Measurements from ENCODE around the gene UNC5C. TPM values are rescaled to one million over a fixed set of nuclear protein-coding genes. Genes with fewer than 3 reads are reported as not detected.

UNC5C gene
- polyA plus RNA-seq, 1 donor: 0.46 TPM

DNA sequence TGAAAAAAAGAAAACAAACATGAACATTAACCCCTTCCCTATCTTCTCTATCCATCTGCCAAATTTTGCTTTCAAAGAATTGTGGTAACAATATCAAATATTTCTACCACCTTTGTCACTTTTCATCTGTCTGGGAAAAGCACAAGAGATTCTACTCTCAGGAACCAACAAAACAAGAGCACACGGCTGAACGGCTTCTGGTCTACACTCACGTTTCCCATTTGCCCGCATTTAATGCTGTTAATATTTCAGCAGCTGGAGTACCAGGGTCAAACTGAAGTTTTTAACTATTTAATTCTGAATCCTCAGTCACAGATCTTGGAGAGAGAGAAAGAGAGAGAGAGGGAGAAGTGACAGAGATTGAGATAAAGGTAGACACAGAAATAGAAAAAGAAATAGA lies 91.4 kb downstream of the UNC5C start:
- DNase-seq: no peak

- no peak for DNase-seq
These were observed 98.5 kb downstream of the UNC5C start for GRCh38 chr4:95450294-95450693.

DNA sequence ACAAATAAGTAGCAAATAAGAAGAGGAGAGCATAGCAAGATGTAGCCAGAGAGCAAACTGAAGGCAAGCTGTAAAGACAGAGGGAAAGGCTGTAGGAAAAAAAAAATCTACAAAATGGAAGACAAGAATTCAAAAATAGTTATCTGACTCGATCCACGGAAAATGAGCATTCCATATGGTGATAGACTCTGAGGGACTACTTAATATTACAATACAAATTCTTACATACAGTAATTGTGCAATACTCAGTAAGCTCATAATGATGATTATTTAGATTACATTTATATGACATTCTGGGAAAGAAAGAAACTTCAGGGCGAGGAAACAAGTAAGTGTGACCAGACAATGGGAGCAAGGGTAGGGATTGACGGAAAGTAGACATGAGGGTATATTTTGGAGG lies 102.6 kb downstream of the UNC5C start:
- no peak for DNase-seq

- DNase-seq: no peak
These were observed 103.5 kb downstream of the UNC5C start for GRCh38 chr4:95445251-95445650.

DNA sequence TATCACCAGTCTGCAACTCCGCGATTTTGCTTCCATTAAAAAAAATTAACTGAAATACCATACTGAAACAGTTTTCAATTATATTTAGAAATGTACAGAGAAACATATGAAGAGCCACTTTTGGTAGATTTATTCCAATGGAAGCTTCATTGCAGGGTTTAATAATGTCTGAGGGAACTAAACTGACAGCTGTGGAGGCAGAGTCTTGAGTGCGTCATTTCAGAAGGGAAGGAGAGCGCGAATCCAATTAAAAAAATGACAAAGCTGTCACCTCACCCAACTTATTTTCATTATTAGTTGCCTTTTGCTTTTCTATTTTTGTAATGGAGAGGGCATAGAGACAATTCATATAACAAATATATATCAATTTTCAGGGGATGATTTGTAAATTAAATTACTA lies 104.0 kb downstream of the UNC5C start:
- DNase-seq: no peak

DNA sequence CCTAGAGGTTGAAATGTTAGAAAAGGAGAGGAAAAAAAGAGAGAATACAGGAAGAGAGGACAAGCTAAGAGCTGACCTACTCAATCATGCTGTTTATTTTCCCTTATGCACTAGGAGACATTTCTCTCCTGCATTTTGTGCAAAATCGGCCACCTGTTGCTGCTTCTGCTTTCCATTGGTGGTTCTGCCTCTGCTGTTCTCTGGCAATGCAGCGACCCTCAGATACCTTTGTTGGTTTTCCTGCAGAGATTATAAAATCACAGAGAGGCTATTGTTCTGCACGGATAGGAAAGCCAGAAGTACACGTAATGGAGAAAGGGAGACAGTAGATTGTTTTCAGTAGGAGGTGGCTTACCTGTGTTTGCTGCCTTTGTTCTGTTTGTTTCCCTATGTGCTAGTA lies 108.9 kb downstream of the UNC5C start:
- DNase-seq: no peak

- DNase-seq: no peak
These were observed 109.7 kb downstream of the UNC5C start for GRCh38 chr4:95439071-95439470.

DNA sequence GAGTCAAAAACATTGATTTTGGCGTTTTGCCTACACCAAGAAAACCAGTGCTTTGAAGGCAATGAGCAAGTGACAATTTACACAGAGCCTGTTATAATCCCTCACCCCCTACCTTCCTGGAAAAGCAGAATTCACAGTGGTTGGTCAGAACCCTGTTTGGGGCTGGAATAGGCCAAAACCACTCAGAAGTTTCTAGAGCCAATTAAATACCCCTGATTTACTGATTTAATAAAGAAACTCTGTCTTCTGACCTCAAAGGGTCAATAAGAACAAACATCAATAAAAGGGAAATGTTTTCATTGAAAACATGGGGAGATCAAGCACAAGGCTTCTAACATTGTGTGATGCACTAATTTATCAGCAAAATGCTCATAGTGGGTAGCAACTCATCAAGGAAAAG lies 116.3 kb downstream of the UNC5C start:
- no peak for DNase-seq

- no peak for DNase-seq
These were observed 117.1 kb downstream of the UNC5C start for GRCh38 chr4:95431678-95432077.

GRCh38 chr4:95429416-95429815 lies 119.4 kb downstream of the UNC5C start:
- no peak for DNase-seq

DNA sequence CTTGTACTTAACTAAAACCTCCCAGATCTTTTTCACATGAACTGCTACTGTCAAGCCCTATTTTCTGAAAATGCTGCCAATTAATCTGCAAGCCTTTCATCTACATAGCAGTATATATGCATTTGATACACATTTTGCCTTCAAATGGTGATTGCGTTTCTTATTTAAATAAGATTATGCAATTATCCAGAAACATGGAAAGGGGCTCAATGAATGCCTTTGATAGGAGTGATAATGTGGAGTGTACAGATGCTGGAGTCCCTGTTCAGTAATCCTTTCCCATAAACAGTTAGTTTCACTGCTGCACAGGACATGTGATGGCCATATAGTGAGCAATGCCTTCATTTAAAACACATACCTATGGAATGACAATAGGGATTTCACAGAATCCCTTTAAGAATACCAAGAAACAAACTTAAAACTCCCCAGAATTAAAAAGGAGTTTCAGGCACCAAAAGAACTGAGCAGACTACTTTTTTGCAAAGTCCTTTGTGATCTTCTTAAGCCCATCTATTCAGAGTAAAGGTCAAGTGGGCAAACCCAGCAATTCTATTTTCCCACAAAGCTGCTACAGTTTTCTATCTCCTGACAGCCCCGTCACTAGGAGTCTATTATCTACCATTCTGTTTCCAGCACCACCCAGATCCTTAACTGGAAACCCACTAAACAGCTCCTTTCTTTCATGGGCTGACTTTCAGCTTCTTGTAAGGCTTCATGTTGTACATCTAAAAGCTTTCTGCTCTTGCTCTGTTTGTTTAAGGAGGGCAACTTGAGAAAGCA lies 120.3 kb downstream of the UNC5C start:
- no peak for DNase-seq

GRCh38 chr4:95426455-95426854 lies 122.3 kb downstream of the UNC5C start:
- no peak for DNase-seq

GRCh38 chr4:95422436-95422835 lies 126.3 kb downstream of the UNC5C start:
- no peak for DNase-seq

DNA sequence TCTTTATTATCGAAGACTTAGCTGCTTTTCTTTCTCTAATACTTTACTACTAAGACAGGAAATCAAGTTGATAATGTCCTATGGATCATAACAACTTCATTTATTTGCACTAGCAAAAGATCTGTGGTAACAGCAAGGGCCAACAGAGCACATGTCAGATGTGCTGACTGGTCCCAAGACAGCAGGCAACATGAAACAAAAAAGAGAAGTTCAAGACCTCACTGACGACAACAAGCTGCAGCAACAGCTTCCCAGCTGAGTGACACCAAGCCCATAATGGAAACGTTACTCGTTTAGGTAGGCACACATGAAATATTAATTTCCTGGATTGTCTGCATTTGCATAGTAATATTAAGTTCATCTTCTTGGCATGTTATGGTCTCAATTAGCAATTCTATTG lies 126.9 kb downstream of the UNC5C start:
- DNase-seq: no peak

DNA sequence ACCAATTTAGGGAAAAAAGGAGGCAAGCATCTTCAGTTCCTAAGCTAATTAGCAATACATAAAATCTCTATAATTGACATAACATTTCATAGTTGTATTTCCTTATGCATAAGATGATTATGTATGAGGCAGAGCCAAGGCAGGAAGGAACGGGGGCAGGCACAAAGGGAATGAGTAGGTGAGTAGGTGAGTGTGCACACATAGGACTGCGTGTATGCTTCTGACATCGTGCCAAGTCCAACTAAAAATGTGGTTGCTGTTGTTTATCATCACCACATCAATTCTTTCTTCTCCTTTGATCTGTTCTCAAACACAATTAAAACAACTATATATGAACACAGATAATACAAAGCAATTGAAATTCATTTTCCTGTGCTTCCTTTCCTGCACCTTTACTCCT lies 131.2 kb downstream of the UNC5C start:
- DNase-seq: no peak

- no peak for DNase-seq
These were observed 133.4 kb downstream of the UNC5C start for GRCh38 chr4:95415346-95415771.

GRCh38 chr4:95411371-95412088 lies 137.2 kb downstream of the UNC5C start:
- DNase-seq: no peak

DNA sequence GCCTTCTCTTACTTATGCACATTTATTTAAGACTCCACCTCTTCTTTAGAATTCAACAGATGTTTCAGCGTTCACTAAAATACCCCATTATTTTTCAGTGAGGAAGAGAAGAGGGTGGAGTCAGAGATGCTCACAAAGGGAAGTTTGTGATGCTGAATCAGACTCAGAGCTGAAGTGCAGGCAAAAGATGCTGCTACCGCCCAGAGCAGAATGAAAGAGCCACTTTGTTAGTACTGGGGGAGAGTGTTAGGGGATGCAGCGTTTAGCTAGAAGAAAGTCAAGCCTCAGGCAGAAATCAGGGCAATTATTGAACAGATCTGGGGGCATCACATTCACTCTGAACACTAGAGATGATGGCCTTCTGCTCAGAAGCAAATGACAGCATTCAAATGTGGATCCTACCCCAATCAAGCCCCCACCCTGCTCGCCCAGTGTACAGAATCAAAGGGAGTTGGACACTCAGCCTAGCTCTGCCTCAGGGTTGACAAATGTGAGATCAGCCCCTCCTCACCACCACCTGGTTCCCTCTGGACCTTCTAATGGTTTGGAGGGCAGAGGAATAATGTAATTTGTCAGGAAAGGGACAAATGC lies 138.3 kb downstream of the UNC5C start:
- no peak for DNase-seq

DNA sequence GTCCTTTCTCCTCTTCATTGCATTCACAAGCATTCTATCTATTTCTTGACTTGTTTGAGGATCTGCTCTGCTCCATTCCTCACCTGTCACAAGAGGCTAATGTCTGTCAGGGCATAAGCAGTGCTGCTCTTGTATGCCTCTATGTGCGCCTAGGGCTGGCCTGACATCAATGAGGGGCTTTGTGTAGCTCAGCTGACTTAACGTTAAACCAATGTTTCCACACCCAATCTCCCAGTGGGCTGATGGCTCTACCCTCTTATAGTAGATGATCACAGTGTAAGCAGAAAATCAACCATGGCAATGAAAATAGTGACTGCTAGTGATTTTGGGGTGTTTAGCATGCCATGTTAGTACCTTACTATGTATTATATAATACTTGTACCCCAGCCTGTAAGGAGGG lies 139.0 kb downstream of the UNC5C start:
- no peak for DNase-seq

DNA sequence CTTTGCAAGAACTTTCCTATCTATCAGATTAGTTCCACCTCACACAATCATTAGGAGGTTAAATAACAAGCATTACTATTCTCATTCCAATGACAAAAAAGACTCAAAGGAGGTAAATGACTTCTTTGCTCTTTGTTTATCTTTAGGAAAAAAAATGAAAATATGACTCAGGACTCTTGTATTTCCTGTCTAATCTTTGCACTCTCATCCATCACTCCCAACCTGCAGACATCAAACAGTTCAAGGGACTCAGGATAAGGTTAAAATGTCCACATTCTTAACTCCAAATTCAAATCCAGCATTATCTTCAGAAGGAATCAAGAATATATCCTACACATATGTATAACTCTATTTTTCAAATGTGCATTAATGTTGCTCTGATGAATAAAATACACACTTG lies 139.6 kb downstream of the UNC5C start:
- no peak for DNase-seq

GRCh38 chr4:95402299-95402698 lies 146.5 kb downstream of the UNC5C start:
- DNase-seq: no peak

DNA sequence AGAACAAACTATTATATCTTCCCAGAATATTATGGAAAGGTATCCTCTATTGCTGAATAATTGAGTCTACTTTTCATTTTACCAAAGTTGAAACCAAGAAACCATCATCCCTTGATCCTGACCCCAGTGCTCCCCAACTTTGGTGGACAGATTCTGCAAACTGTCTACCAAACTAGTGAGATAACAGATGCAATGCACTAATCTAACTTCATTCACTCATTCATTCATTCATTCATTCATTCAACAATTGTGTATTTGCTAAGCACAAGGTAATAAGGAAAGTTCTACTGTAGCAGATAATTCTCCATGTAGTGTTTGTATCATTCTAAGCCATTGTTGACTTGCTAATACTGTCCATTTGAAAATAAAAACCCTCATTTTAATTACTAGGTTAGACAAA lies 150.6 kb downstream of the UNC5C start:
- DNase-seq: no peak

DNA sequence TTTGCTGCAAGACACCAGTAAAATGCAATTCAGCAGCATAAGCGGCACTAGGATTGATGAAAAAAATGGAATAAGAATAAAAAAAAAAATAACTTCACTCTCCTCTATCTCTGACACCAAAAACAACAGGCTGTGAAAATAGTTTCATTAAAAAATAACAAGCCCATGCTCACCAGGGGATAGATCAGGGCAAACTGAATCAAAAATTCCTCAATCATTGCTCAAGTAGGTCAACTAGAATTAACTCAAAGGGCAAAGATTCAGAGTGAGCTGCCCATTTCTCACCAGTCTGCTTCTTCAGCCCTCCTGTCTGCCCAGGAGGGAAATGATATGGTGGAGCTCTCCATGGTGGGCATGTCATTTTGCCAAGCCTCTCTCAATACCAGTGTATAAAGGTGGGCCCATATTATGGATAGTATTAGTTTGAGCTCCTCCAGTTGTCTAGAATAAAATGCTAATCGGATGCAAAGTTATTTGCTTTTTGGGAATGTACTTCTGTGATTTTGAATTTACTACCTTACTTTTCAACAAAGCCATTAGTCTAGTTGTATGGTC lies 153.9 kb downstream of the UNC5C start:
- no peak for DNase-seq

DNA sequence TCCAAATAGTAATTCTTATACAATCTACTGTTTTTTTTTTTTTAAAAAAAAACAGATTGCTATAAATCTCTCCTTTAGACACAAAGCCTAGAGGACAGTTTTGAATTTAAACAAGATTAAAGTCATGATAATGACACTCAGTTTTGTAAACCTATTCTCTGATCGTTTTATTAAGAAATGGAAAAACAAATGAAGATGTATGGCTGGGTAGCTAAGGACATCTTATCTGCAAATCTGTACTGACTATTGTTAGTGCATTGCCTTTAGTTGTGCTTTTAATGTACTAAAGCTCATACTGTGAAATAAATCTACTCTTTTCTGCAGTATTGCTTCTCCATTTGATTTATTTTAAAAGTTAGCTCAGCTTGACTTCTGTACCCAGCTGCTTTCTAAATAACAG lies 155.0 kb downstream of the UNC5C start:
- no peak for DNase-seq
